HL-60/S4 treated with retinoic acid at 250 ng/mL for 4 days and 3 days (cell line): ENCODE data around the gene SBF1.
"Not testable (repeated sequence)": the region's sequence is repeated elsewhere in the genome, so short reads cannot be mapped to it uniquely, and the experiment has no call there.

Experiments
- in situ Hi-C: fragments of 300-500 bp; cut with MboI; formaldehyde crosslinking; loops from 2 replicates; pipeline ENCODE4 v1.7.0; 2022; ENCODE audit warnings: low sequenced_read_pairs

Gene SBF1

GRCh38 chr22:50401907-50402306 is 72.9 kb downstream of the SBF1 start:
- in situ Hi-C loops, result no loop called here

GRCh38 chr22:50400931-50401330 is 73.9 kb downstream of the SBF1 start:
- in situ Hi-C loops, result no loop called here

- in situ Hi-C loops, result no loop called here
Measured at GRCh38 chr22:50400406-50400805, 74.4 kb downstream of the SBF1 start.

DNA sequence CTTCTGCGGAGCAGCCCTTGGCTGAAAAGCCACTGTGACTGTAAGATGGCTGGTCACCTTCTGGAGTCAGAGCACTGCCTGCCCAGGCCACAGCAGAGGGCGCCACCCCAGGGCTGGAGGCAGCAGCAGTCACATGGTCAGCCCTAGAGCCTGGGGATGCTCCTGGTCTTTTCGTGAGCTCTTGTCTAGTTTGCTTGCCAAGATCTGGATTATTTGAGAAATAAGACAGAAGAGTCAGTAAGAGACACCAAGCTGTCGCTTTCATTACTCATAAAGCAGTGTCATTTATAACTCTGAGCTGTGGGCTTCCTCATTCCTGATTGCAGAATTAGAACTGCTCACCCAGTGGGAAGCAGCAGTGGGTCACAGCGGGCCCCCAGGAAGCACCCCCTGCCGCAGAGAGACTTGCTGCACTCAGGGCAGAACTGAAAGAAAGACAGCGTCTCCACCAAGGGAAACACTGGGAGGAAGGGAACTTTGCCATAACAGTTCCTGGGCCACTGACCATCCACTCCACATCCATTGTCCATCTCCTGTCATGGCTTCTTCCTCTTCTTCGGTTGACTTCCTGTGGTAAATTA is 75.0 kb downstream of the SBF1 start:
- in situ Hi-C loops, result no loop called here

GRCh38 chr22:50398831-50399648 is 75.8 kb downstream of the SBF1 start:
- in situ Hi-C loops, result no loop called here

GRCh38 chr22:50397371-50398060 is 77.3 kb downstream of the SBF1 start:
- in situ Hi-C loops, result not testable (repeated sequence)

DNA sequence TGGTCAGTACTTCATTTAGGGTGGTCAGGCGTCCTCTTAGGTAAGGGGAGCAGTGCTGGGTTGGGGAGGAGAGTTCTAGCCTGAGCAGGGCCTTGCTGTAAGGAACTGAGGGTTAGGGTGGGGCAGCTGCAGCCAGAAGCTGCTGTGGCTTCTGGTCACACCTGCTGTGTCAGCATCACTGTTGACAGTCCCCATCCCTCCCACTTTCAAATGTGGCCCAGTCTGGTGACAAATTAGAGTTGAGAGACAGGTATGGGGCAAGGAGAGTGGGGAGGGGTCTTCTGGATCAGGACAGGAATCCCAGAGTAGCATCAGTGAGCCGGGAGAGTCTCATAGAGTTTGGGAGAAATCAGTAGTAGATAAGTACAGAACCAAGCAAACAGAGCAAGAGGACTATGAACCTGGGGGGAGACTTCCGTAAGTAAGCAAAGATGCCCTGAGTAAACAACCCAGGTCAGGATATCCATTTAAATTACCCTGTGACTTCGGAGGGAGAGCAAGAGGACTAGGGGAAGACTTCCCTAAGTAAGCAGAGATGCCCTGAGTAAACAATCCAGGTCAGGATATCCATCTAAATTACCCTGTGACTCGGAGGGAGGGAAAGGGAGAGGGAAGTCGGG is 78.0 kb downstream of the SBF1 start:
- in situ Hi-C loops, result no loop called here
